Measurements from ENCODE around the gene NEGR1.

DNA sequence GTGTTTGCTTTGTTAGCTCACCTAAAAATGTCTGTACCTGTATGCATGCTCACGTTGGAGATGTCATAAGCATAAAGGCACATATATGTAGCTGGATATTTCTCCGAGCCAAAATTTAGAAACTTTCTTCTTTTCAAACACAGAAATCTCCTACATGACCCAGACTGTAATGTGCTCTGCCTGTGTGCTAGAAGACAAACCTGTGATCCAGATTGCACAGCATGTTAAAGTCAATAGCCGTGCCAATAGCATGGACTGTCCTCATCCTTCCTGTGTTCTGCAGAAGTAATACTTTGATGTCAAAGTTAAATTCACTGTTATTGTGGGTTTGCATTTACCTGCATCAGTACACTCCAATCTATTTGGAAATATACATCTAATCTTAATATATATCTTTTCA, 855.3 kb downstream of the NEGR1 start:
- no peak for TF ChIP-seq EZH2phosphoT487 (IDR thresholded peaks at IDR 0.05; ENCODE audit: borderline replicate concordance, low read depth, low read length)
- TF ChIP-seq, protein P1, sequence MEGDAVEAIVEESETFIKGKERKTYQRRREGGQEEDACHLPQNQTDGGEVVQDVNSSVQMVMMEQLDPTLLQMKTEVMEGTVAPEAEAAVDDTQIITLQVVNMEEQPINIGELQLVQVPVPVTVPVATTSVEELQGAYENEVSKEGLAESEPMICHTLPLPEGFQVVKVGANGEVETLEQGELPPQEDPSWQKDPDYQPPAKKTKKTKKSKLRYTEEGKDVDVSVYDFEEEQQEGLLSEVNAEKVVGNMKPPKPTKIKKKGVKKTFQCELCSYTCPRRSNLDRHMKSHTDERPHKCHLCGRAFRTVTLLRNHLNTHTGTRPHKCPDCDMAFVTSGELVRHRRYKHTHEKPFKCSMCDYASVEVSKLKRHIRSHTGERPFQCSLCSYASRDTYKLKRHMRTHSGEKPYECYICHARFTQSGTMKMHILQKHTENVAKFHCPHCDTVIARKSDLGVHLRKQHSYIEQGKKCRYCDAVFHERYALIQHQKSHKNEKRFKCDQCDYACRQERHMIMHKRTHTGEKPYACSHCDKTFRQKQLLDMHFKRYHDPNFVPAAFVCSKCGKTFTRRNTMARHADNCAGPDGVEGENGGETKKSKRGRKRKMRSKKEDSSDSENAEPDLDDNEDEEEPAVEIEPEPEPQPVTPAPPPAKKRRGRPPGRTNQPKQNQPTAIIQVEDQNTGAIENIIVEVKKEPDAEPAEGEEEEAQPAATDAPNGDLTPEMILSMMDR (conservative IDR thresholded peaks at IDR 0.05; ENCODE audit: low read length): no peak

Measured in OCI-LY7 (cell line).